Measurements from ENCODE around the gene LRP1-AS. TPM values are rescaled to one million over a fixed set of nuclear protein-coding genes. Genes with fewer than 3 reads are reported as not detected.

LRP1-AS gene
- total RNA-seq, 2 experiments from 2014 or later = not detected

DNA sequence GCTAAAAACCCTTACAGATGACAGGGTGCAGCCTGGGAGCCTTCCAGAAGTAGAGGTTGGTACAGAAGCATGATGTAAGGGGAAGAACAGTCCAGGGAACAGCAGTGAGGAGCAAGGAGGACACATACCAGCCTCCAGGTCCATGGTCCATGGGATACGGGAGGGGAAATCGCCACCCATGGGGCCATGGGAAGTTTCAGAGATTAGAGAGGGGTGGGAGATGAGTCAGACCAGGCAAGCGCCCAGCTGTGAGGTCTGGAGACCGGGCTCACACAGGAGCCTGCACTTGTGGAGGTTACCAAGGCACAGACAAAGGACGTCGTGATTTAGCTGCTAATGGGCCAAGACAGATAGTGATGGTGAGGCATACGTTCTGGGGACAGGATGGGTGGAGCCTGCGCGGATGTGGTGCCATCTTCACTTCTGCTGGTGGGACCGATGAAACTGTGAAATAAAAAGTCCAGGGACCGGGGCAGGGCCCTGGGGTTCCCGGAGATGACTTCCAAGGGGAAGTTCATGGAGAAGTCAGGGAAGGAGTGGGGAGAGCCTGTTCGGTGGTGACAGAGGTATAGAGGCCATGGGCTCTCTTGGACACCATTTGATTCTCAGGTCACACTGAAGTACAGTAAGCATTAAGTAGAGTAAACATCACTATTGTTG, 17.7 kb upstream of the LRP1-AS start:
- Mint-ChIP-seq H3K36me3 (ENCODE audit: low read depth) (no peaks in the 10 kb centered on the region), H3K27me3 (no peaks in the 10 kb centered on the region), H3K4me1 (no peaks in the 10 kb centered on the region), H3K4me3 (no peak overlapping the region), H3K9me3 (no peaks in the 10 kb centered on the region), H3K27ac (peak overlapping the region; percentile 14)
- CTCF ChIA-PET = no interaction called here
- no peak for DNase-seq
- POLR2A ChIA-PET = no interaction called here

DNA sequence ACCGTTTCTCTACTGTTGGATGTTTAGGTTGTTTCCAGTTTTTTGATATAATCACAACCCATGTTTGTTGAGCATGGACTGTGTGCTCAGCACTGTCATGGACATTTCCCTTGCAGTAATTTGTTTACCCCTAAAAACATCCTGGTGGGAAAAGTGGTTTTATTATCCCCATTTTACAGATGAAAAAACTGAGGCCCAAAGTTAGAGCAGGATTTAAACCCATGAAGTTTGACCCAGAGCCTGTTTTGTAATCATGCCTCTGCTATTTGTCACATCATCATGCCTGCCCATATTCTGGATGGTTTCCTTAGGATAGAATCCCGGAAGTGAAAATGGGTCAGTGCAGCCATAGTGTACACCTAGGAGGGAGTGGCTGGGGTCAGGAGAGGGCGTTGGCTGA, 17.0 kb upstream of the LRP1-AS start:
- H3K27me3 Mint-ChIP-seq = no peaks in the 10 kb centered on the region
- no peaks in the 10 kb centered on the region for H3K36me3 Mint-ChIP-seq (ENCODE audit: low read depth)
- H3K4me1 Mint-ChIP-seq = no peaks in the 10 kb centered on the region
- H3K27ac Mint-ChIP-seq = no peak overlapping the region
- CTCF ChIA-PET = no interaction called here
- POLR2A ChIA-PET = no interaction called here
- no peaks in the 10 kb centered on the region for H3K9me3 Mint-ChIP-seq
- DNase-seq = no peak
- no peak overlapping the region for H3K4me3 Mint-ChIP-seq

DNA sequence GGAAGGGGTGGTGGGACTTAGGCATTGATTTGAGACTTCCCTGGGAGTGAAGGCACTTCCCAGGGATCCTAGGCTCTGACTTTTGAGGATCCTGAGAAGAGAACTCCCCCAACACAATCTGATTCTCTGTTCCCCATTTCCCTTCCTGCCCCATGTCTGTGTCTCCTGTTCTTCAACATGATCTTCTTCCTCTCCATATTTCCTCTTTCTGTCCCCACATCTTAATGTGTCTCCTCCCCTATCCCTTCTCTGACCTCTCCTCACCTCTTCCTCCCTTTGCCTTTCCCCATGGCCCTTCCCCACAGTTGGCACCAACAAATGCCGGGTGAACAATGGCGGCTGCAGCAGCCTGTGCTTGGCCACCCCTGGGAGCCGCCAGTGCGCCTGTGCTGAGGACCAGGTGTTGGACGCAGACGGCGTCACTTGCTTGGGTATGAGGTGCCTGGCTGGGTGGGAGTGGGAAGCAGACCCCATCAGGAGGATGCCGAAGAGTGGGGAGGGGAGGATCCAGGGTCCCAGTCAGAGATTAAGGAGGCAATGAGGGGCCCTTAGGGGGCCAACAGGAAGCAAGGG, 15.2 kb upstream of the LRP1-AS start:
- CTCF ChIA-PET = no interaction called here
- H3K27me3 Mint-ChIP-seq = no peaks in the 10 kb centered on the region
- peaks cover 7% of the 10 kb centered on the region for H3K4me1 Mint-ChIP-seq

DNA sequence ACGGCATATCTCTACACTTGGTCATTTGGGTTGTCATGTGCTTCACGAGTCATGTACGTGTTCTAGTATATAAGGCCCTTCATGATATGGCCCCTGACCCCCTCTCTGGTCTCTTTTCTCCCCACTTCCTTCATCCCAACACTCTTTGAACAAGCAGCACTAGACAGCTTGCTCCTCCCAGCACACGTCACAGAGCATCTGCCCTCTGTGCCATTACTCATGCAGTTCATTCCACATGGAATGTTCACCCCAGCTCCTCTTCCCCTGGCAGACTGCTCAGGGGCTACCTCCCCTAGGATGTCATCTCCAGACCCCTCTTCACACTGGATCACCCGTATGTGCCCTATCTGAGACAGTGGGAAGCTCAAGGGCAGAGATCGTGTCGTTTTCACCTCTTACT, 14.1 kb upstream of the LRP1-AS start:
- CTCF ChIA-PET = no interaction called here
- H3K36me3 Mint-ChIP-seq (ENCODE audit: low read depth) = no peaks in the 10 kb centered on the region
- POLR2A ChIA-PET = no interaction called here
- no peak overlapping the region for H3K27ac Mint-ChIP-seq
- H3K4me3 Mint-ChIP-seq = no peak overlapping the region
- H3K9me3 Mint-ChIP-seq = no peaks in the 10 kb centered on the region
- peaks cover 14% of the 10 kb centered on the region for H3K4me1 Mint-ChIP-seq
- DNase-seq = no peak
- no peaks in the 10 kb centered on the region for H3K27me3 Mint-ChIP-seq

More for the DNA sequence above, 15.2 kb upstream of the LRP1-AS start:
- POLR2A ChIA-PET = no interaction called here
- DNase-seq = no peak
- H3K27ac Mint-ChIP-seq = no peak overlapping the region
- H3K9me3 Mint-ChIP-seq = no peaks in the 10 kb centered on the region
- H3K36me3 Mint-ChIP-seq (ENCODE audit: low read depth) = no peaks in the 10 kb centered on the region
- H3K4me3 Mint-ChIP-seq = no peak overlapping the region

DNA sequence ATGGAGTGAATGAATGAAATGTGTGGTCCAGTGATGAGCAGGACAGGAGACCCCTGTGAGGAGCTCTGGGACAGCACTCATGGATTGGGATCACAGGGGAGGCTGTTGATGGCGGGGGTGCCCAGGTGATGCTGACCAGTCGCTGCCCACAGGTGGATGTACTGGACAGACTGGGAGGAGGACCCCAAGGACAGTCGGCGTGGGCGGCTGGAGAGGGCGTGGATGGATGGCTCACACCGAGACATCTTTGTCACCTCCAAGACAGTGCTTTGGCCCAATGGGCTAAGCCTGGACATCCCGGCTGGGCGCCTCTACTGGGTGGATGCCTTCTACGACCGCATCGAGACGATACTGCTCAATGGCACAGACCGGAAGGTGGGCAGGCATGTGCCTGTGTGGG, 13.3 kb upstream of the LRP1-AS start:
- H3K4me1 Mint-ChIP-seq = peaks cover 14% of the 10 kb centered on the region
- no peak for DNase-seq
- H3K9me3 Mint-ChIP-seq = no peaks in the 10 kb centered on the region
- no peaks in the 10 kb centered on the region for H3K27me3 Mint-ChIP-seq
- H3K27ac Mint-ChIP-seq = no peak overlapping the region
- CTCF ChIA-PET = interaction anchor here (1.7 kb wide), 1 partner anchor 13 kb away, joined by 6 read pairs; no protein-coding TSS in a partner anchor
- H3K36me3 Mint-ChIP-seq (ENCODE audit: low read depth) = no peaks in the 10 kb centered on the region
- POLR2A ChIA-PET = no interaction called here
- H3K4me3 Mint-ChIP-seq = no peak overlapping the region

DNA sequence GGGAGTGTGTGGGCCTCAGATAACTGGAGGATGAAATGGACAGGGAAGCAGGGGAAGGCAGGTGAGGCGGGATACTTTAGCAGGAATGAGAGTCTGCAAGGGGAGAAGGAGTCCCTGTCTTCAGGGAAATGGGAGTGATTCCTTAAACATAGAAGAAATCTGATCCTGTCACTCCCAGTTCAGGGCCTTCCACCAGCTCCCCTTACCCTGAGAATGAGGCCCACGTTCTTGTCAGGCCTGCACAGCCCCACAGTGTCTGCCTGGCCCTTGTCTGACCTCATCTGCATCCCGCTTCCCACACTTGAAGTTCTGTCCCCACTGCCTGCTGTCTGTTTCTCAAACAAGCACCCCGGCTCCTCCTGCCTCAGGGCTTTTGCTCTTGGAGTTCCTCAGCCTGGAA, 12.6 kb upstream of the LRP1-AS start:
- no peaks in the 10 kb centered on the region for H3K27me3 Mint-ChIP-seq
- POLR2A ChIA-PET = no interaction called here

DNA sequence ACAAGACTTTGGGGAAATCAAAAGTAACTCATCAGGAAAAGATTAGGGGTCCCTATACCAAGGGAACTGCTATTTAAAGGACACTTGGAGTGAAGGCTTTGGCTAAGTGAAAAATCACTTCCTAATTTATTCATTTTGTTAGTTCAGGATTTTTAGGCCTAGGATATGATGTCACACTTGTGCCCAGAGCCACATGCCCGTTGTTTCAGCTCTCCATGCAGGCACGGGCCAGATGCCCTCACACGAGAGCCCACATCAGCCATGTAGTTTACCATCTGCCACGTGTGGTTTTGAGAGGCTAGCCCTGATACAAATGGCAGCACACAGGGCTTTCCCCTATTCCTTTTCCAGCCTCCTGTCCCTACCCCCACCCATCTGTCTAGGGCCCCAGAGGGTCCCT, 11.9 kb upstream of the LRP1-AS start:
- Mint-ChIP-seq H3K27ac (no peak overlapping the region), H3K27me3 (no peaks in the 10 kb centered on the region), H3K4me3 (no peak overlapping the region), H3K9me3 (no peaks in the 10 kb centered on the region), H3K4me1 (peaks cover 14% of the 10 kb centered on the region), H3K36me3 (ENCODE audit: low read depth) (no peaks in the 10 kb centered on the region)
- CTCF ChIA-PET = interaction anchor here (1.1 to 1.4 kb wide), 2 partner anchors 10 to 35 kb away, joined by 3 to 5 read pairs; no protein-coding TSS in a partner anchor
- DNase-seq = no peak
- POLR2A ChIA-PET = no interaction called here

More for the DNA sequence above, 12.6 kb upstream of the LRP1-AS start:
- Mint-ChIP-seq H3K9me3 (no peaks in the 10 kb centered on the region), H3K4me3 (no peak overlapping the region), H3K4me1 (peaks cover 14% of the 10 kb centered on the region), H3K36me3 (ENCODE audit: low read depth) (no peaks in the 10 kb centered on the region), H3K27ac (no peak overlapping the region)
- CTCF ChIA-PET = interaction anchor here (0.6 to 1.7 kb wide), 4 partner anchors 10 to 783 kb away, joined by 3 to 6 read pairs (median 4); no protein-coding TSS in a partner anchor
- DNase-seq = no peak

DNA sequence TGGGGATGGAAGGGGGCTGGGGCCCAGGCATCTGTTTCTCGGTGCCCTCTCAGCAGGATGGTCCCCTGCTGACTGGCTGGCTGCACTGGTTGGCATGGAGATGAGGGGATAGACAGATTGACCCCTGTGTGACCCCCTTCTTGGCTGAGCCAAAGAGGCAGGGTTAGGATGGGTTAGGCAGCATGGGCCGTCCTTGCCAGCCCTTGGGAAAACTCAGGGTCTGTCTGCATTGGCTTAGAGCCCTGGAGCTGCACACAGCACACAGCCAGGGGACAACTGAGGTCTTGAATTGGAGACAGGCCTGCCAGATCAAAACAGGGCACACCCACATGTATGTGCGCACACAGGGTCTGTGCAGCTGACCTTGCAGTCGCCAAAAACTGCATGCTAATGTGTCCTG, 11.2 kb upstream of the LRP1-AS start:
- H3K27ac Mint-ChIP-seq = no peak overlapping the region
- ChIA-PET POLR2A (no interaction called here), CTCF (interaction anchor here (1.1 to 2.1 kb wide), 3 partner anchors 25 to 34 kb away, joined by 3 to 7 read pairs (median 4); partner anchors contain the start of gene LRP1)
- no peak for DNase-seq
- no peaks in the 10 kb centered on the region for H3K36me3 Mint-ChIP-seq (ENCODE audit: low read depth)
- no peaks in the 10 kb centered on the region for H3K27me3 Mint-ChIP-seq
- peaks cover 14% of the 10 kb centered on the region for H3K4me1 Mint-ChIP-seq
- no peaks in the 10 kb centered on the region for H3K9me3 Mint-ChIP-seq
- H3K4me3 Mint-ChIP-seq = no peak overlapping the region

DNA sequence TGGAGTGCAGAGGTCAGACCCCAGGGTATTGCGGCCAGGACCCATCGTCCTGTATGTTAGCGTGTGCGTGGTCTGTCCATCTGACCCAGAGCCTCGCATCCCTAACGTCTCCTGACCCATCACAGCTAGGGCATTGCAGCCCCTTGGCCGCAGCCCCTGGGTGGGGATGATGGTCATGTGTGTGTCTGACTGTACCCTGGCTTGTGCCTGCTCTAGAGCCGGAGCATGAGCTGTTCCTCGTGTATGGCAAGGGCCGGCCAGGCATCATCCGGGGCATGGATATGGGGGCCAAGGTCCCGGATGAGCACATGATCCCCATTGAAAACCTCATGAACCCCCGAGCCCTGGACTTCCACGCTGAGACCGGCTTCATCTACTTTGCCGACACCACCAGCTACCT, 10.8 kb upstream of the LRP1-AS start:
- Mint-ChIP-seq H3K27ac (no peak overlapping the region), H3K9me3 (no peaks in the 10 kb centered on the region), H3K27me3 (no peaks in the 10 kb centered on the region), H3K36me3 (ENCODE audit: low read depth) (no peaks in the 10 kb centered on the region), H3K4me1 (peaks cover 14% of the 10 kb centered on the region), H3K4me3 (no peak overlapping the region)
- POLR2A ChIA-PET = no interaction called here
- CTCF ChIA-PET = interaction anchor here (1.1 to 2.1 kb wide), 4 partner anchors 25 to 34 kb away, joined by 3 to 7 read pairs (median 4); partner anchors contain the start of gene LRP1
- DNase-seq = no peak

DNA sequence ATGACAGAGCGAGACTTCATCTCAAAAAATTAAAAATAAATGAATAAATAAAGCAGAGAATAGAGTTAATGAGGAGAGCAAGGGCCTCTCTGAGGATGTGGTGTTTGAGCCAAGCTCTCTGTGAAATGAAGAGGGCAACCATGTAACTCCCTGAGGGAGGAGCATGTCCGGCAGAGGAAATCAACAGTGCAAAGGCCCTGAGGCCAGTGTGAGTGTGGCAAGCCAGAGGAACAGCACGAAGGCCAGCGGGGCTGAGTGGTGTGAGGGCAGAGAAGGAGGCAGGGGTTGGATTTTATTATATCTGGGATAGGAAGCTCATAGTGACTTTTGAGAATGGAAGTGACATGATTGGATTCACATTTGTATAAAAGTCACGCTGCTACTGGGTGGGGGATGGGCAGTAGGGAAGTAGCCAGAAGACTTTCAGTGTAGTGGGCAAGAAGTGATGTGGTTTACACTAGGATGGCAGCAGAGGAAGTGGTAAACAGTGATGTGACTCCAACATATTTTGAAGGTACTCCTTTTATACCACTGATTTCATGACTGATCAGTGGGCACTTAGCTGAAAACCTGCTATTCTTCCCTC, 10.3 kb upstream of the LRP1-AS start:
- ChIA-PET POLR2A (no interaction called here), CTCF (interaction anchor here (1.0 to 2.1 kb wide), 5 partner anchors 25 to 85 kb away, joined by 3 to 7 read pairs (median 4); partner anchors contain the start of gene LRP1)
- Mint-ChIP-seq H3K27ac (no peak overlapping the region), H3K4me1 (peaks cover 14% of the 10 kb centered on the region), H3K9me3 (no peaks in the 10 kb centered on the region), H3K4me3 (no peak overlapping the region), H3K27me3 (no peaks in the 10 kb centered on the region), H3K36me3 (ENCODE audit: low read depth) (no peaks in the 10 kb centered on the region)
- DNase-seq = peak; percentile 11

DNA sequence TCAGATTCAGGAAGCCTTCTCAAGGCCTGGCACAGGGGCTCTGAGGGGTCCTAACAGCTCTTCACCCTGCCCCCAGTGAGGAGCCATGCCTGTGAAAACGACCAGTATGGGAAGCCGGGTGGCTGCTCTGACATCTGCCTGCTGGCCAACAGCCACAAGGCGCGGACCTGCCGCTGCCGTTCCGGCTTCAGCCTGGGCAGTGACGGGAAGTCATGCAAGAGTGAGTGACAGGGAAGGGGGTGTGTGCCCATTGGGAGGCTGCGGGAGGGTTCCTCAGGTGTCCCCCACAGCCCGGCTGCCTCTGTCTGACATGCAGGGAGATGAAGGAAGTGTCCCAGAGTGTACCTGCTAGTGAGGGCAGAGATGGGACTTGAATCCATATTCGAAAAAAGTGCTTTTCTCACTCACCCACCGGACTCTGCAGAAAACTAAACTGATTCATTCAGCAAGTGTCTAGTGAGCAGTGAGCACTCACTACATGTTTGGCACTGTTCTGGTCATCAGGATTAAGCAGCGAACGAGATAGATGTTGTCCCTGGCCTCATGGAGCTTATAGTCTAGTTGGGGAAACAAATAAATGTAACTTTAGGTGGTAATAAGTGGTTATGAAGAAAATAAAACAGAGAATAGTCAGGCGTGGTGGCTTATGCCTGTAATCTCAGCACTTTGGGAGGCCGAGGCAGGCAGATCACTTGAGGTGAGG, 9.4 kb upstream of the LRP1-AS start:
- H3K4me1 Mint-ChIP-seq = peaks cover 14% of the 10 kb centered on the region
- no peaks in the 10 kb centered on the region for H3K27me3 Mint-ChIP-seq
- H3K27ac Mint-ChIP-seq = no peak overlapping the region
- no peak for DNase-seq
- no peaks in the 10 kb centered on the region for H3K36me3 Mint-ChIP-seq (ENCODE audit: low read depth)
- H3K4me3 Mint-ChIP-seq = no peak overlapping the region
- ChIA-PET CTCF (interaction anchor here (1.0 to 2.1 kb wide), 2 partner anchors 27 to 86 kb away, joined by 3 to 7 read pairs; partner anchors contain the start of gene LRP1), POLR2A (no interaction called here)
- H3K9me3 Mint-ChIP-seq = no peaks in the 10 kb centered on the region

DNA sequence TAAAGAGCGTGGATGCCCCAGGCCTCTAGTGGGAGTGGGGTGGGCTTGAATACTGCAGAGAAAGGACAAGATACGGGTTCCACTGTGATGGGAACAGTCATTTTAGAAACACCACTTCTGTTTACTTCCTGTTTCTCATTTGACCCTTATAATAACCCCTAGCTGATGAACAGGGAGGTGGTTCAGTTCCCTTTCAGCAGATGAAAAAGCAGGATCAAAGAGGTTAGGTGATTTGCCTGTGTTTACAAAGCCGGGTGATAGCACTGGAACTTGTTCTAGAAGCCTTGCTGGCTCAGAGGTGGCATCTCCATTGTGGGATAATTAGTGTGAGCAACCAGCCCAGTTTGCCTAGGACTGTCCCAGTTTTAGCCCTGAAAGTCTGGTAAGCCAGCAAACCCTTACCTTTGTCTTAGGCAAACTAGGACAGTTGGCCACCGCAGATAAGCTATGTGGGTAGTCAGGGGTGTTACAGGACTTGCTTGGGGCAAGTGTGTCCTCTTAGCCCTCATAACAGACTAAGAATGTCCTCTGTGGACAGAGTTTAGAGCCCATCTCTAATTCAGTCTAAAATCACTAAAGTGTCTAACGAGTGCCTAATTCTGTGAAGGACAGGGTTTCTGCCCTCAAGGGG, 7.5 kb upstream of the LRP1-AS start:
- ChIA-PET CTCF (no interaction called here), POLR2A (no interaction called here)
- H3K4me3 Mint-ChIP-seq = no peak overlapping the region
- H3K36me3 Mint-ChIP-seq (ENCODE audit: low read depth) = no peaks in the 10 kb centered on the region
- no peaks in the 10 kb centered on the region for H3K27me3 Mint-ChIP-seq
- no peaks in the 10 kb centered on the region for H3K9me3 Mint-ChIP-seq
- DNase-seq = no peak
- H3K27ac Mint-ChIP-seq = no peak overlapping the region
- H3K4me1 Mint-ChIP-seq = peaks cover 14% of the 10 kb centered on the region
